SHP77 treated with DMSO at 0.1 percent for 48 hours (cell line): ENCODE measurements around the gene ABL1.
"Not testable (repeated sequence)": the region's sequence is repeated elsewhere in the genome, so short reads cannot be mapped to it uniquely, and the experiment has no call there.

Experiments used
- DNase-seq: peaks from one replicate; lab custom pipeline; 2025; lab: John Stamatoyannopoulos, UW

ABL1 gene

DNA sequence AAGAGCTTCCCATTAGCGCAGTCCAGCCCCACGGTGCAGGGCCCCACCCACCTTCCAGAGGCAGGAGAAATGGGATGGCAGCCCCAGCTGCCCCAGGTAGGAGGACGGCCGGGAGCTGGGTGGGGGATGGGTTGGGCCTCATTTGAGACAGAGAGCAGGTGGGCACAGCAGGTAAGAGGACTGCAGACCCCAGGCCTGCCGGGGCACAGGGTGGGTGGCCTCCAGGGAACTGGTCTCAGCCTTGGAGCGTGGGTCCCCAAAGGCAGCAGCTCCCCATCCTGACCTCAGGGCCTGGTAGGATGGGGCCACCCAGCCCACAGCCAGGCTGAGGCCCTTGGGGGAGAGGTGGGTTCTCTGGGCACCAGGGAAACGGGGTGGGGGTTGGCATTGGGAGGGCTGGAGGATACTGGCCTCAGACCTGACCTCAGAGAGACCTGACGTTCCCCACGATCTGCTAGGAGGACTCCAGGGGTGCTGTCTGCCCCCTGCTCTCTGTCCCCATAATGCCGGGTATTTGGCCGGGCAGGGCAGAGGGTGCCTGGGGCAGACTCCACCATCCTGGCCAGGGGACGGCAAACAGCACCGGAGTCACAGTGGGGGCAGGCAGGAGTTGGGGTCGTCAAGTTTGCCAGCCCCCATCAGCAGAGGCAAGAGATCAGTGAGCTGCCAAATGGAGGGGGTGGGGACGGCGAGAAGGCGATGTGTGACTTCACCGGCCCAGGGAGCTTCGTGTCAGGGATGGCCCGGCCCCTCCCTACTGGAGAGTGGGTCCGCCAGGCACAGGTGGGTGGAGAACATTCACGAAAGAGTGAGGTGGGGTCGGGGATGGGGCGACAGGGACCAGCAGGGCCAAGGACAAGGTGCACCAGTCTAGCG lies 68.4 kb downstream of the ABL1 start:
- no peak for DNase-seq

DNA sequence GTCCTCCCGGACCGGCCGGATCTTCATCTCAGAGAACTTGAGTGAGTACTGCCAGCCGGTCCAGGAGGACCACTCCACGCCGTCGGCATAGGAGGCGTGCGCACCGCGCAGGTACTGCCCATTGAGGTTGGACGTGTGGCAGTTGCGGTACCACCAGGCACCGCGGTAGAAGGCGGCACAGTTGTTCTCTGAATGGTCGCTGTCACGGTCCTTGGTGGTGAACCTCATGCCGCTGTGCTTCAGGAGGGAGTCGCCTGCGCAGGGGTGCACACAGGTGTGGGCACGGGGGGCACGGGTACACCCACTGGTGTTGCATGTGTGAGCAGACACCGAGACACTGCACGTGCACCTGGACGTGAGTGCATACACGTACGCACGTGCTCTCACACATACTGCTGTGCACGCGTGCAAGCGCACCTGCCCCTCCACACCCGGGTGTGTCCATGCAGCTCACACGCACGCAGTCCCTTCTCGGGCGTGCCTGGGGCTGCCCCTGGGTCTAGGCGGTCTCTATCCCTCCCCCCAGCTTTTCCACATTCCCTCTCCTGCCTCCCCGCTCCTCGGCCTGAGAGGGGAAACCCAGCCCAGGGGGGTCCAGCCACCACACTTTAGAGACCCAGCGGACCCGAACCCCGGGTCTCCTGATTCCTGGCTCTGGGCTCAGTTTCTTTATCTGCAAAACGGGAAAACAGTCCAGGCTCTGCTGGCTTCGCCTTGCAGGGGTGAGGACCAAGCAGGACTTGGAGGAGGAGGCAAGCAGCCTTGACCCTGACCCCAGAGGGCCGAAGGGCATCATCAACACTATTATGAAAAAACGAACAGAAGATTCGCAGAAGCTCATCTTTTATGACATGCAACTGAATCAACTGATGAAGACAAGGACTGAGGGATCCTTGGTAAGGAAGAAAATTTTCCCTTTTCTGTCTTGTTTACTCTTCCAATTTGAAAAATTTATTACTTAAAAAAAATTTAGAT lies 69.3 kb downstream of the ABL1 start:
- no peak for DNase-seq

DNA sequence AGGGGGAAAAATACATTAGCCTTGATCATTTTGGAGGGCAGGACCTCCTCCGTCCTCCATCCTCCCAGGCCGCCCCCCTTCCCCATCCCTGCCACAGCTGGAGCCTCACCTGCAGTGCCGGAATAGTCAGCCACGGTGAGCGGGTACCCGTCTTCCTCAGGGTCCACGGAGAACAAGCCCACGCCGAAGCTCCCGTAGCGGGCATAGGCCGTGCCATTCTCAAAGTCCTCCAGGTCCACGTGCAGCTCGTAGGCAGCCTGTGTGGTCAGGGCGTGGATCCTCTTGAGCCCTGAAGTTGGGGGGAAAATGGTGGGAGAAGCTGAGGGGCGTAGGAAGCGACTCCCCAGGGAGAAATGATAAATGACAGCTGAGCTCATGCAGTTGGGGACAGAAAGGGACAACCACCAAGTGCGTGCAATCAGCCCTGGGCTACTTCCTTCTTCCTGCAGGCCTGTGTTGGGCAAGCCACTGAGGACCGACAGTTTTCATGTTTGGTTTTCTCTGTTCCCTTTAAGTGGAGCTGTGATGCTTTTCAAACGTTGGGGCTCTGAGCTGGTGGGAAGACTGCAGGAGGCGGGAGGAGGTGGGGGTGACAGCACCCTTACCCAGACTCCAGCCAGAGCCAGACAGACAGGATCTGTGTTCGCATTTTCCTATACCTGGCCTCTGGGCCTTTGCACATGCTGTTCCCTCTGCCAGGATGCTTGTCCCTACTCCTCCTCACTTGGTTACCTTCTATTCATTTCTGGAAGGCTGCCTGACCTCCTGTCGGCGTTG lies 70.3 kb downstream of the ABL1 start:
- DNase-seq, result no peak

GRCh38 chr9:130905902-130906734 lies 71.1 kb downstream of the ABL1 start:
- no peak for DNase-seq

- DNase-seq, result no peak
These were observed 71.8 kb downstream of the ABL1 start for GRCh38 chr9:130906735-130907416.

DNA sequence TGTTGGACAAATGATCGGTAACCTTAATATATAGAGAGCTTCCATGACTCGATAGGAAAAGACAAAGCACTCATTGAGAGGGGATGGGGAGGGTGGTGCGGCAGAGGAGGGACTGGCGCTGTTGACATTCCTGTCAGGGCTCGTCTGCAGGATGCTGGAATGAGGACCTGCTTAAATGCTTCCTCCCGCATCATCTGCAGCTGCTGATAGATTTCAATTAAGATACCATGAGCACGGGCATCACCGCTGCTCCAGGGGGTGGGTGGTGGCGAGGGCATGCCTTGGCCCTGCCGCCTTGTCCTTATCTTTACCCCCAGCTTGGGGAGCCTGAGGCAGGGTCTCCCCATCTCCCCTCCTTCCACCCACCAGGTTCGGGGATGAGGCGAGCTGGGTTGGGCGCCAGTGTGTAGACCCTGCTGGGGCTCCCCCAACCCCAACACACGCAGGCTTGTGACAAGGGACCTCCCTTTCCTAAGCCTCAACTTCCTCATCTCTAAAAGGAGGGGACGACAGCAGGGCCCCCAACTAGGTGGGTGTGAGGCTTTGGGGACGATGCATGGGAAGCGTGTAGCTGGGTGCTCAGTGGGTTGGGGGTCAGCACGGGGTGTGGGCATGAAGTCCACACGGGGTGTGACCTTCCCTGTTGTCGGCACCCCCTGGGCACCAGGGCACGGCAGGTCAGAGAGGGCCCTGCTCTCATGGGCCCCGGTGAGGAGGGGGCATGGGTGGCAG lies 73.3 kb downstream of the ABL1 start:
- no peak for DNase-seq

- no peak for DNase-seq
These were observed 73.9 kb downstream of the ABL1 start for GRCh38 chr9:130908878-130909355.

DNA sequence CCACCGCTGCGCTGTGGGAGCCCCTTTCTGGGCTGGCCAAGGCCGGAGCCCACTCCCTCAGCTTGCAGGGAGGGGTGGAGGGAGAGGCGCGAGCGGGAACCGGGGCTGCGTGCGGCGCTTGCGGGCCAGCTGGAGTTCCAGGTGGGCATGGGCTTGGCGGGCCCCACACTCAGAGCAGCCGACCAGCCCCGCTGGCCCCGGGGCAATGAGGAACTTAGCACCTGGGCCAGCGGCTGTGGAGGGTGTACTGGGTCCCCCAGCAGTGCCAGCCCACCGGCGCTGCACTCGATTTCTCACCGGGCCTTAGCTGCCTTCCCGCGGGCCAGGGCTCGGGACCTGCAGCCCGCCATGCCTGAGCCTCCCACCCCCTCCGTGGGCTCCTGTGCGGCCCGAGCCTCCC lies 75.0 kb downstream of the ABL1 start:
- DNase-seq, result not testable (repeated sequence)

- not testable (repeated sequence) for DNase-seq
These were observed 75.6 kb downstream of the ABL1 start for GRCh38 chr9:130910670-130911069.

GRCh38 chr9:130911254-130912049 lies 76.4 kb downstream of the ABL1 start:
- DNase-seq, result no peak

DNA sequence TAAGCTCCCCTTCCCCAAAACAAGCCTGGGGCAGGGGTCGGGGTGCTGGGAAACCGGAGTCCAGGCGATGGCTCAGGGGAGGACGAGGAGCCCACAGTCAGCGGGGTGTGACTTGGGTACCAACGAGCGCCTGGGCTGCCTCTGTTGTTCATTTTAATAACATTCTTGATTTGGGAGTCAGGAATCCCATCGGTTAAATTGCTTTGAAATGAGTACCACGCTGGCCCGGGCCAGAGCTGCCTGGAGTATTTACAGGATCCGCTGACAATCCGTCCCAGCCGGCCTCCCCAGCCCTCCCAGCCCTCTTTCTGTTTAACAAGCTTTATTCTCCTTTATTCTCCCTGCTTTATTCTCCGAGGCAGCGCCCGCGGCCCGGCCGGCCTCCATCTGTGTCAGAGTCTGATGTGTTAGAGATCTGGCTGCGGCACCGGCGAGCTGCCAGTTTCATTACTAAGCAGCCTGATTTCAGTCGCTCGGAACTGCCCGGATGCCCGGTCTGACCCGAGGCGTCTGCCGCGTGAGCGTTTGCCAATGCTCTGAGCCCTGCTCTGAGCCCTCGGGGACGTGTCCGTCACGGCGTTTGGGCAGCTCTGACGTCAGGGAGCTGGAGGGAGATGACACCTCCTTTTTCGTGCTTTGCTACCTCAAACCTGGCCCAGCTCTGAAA lies 78.0 kb downstream of the ABL1 start:
- DNase-seq, result no peak

GRCh38 chr9:130913599-130914416 lies 78.8 kb downstream of the ABL1 start:
- DNase-seq, result no peak

DNA sequence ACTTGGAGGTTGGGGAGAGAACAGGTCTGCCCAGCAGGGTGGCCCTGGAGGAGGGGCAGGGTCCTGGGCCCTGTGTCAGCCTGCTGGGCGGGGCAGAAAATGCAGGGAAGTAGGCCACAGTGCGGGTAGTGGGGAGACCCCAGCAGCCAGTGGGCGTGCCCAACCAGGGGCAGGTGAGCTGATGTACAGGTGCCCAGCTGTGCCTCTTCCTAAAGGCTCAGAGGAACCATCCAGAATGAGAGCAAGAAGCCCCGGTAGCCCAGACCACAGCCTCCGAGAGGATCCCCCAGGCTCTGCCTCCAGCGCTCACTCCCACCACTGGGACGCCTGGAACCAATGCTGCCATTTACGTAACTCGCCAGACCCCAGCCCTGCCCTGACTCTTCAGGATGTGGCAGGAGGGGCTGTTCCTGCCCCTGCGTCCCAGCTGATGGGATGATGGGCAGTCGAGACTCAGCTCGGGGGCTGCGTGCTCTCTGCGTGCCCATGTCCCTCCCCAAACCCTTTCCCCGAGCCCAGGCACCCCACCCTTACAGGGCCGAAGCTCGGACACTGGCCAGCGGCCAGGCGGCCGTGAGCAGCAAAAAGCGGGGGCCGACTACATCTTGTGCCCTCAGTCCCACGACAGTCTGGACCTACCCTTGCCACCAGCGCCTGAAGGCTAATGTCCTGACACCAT lies 79.5 kb downstream of the ABL1 start:
- DNase-seq, result no peak

DNA sequence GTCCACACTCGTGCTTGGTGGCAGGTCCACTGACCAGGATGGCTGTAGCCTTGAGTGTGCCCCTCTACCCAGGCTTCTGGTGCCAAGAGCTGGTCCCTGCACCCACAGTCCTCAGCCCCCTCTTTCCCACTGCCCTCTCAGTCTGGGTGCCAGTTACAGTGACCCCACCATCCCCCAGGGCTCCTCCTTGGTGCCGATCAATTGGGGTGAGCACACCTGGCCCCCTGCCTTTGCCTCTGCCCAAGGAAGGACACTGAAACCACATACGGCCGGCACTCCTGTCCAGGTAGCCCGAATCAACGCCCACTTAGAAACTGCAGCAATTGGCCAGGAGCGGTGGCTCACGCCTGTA lies 80.0 kb downstream of the ABL1 start:
- no peak for DNase-seq

- DNase-seq, result no peak
These were observed 82.3 kb downstream of the ABL1 start for GRCh38 chr9:130917168-130917960.
